HCT116 (cell line): ENCODE measurements around the gene GRIFIN. TPM values are rescaled to one million over a fixed set of nuclear protein-coding genes. Genes with fewer than 3 reads are reported as not detected.

Source experiments
- ATAC-seq: fragments of 200-7000 bp; cut with Tn5 transposase; 2 replicates; pipeline ENCODE4 v1.9.1; 2020; ENCODE audit warnings: mild to moderate bottlenecking, moderate library complexity
- BruUV-seq: library from RNA; stranded (reverse); fragments of 400-500 nt; replicated peaks from 2 replicates; lab custom pipeline; 2021; lab: Mats Ljungman, UMichigan
- CTCF ChIA-PET: fragments of 300-600 bp; sonication (Branson Sonifier 250); formaldehyde crosslinking; loops from one replicate; lab custom pipeline; 2021; ENCODE audit warnings: antibody characterized with exemption; lab: Charles Lee
- POLR2A ChIA-PET: fragments of 300-600, 350-600 bp; sonication (Branson Sonifier 250); formaldehyde crosslinking; loops from one replicate; lab custom pipeline; 2021; ENCODE audit warnings: antibody characterized with exemption; lab: Charles Lee
- RAD21 ChIA-PET, 2 experiments: fragments of 300-600 bp; sonication (Branson Sonifier 250); formaldehyde crosslinking; loops; one replicate each; lab custom pipeline; 2023; ENCODE audit warnings: low total read pairs in 2 of 2; ENCODE audit not compliant: uncharacterized antibody in 2 of 2, unreplicated experiment in 2 of 2, low non-redundant PET in 1 of 2; lab: Charles Lee
- DNase-seq: peaks from one replicate; pipeline ENCODE4 v3.0.0-alpha.2; 2010; ENCODE audit warnings: low read depth, low spot score
- H2AFZ ChIP-seq: fragments of 200-600 bp; shearing (Covaris generic), sonication (generic); 2 replicates; pipeline ENCODE4 v1.6.1; 2017; ENCODE audit warnings: low read depth, mixed run types, mixed read lengths, antibody characterized with exemption, low read length; ENCODE audit not compliant: poor library complexity, severe bottlenecking
- H3K27ac ChIP-seq: 2 replicates; pipeline ENCODE4 v1.5.1; 2012; ENCODE audit warnings: low read depth, low read length
- H3K27me3 ChIP-seq: fragments of 200-600 bp; sonication (generic); 2 replicates; pipeline ENCODE4 v1.6.1; 2016; ENCODE audit warnings: mixed run types, low read length, mixed read lengths; ENCODE audit not compliant: insufficient read depth
- H3K36me3 ChIP-seq, 2 experiments: fragments of 200-500 bp in 1 of 2; fragments of 200-600 bp in 1 of 2; sonication (Bioruptor generic) in 1 of 2; sonication (generic) in 1 of 2; 2 replicates each; pipeline versions ENCODE4 v1.5.1 to v1.6.1; 2014 to 2016; ENCODE audit warnings: low read length in 2 of 2, inconsistent platforms in 1 of 2, mixed read lengths in 1 of 2, mixed run types in 1 of 2; ENCODE audit not compliant: insufficient read depth in 2 of 2, control insufficient read depth in 1 of 2
- H3K4me1 ChIP-seq, 2 experiments: fragments of 200-600 bp in 1 of 2; sonication (generic) in 1 of 2; 2 replicates each; pipeline versions ENCODE4 v1.5.1 to v1.6.1; 2012 to 2017; ENCODE audit warnings: low read length in 2 of 2, inconsistent platforms in 1 of 2, mild to moderate bottlenecking in 1 of 2, mixed read lengths in 1 of 2, mixed run types in 1 of 2, moderate library complexity in 1 of 2; ENCODE audit not compliant: insufficient read depth in 2 of 2, control insufficient read depth in 1 of 2
- H3K4me2 ChIP-seq: fragments of 200-600 bp; sonication (generic); 2 replicates; pipeline ENCODE4 v1.6.1; 2017; ENCODE audit warnings: mixed run types, low read length, mixed read lengths
- H3K4me3 ChIP-seq, 2 experiments: fragments of 200-600 bp in 1 of 2; sonication (generic) in 1 of 2; replicated peaks in 1 of 2; 2 replicates each; pipeline ENCODE4 v1.5.1; 2011 to 2016; ENCODE audit warnings: low read length in 2 of 2, control low read depth in 1 of 2, low read depth in 1 of 2, mild to moderate bottlenecking in 1 of 2, mixed read lengths in 1 of 2, mixed run types in 1 of 2
- H3K79me2 ChIP-seq: fragments of 200-600 bp; sonication (generic); 2 replicates; pipeline ENCODE4 v1.6.1; 2017; ENCODE audit warnings: mild to moderate bottlenecking, mixed run types, low read length, moderate library complexity, mixed read lengths; ENCODE audit not compliant: insufficient read depth
- H3K9ac ChIP-seq: fragments of 200-600 bp; sonication (generic); 2 replicates; pipeline ENCODE4 v1.6.1; 2016; ENCODE audit warnings: low read length, mixed read lengths
- H3K9me2 ChIP-seq: fragments of 200-600 bp; sonication (generic), shearing (Covaris generic); 2 replicates; pipeline ENCODE4 v1.6.1; 2017; ENCODE audit warnings: mixed run types, mild to moderate bottlenecking, moderate library complexity; ENCODE audit not compliant: insufficient read depth
- H3K9me3 ChIP-seq, 2 experiments: fragments of 200-500 bp in 1 of 2; fragments of 200-600 bp in 1 of 2; sonication (Bioruptor generic) in 1 of 2; sonication (generic) in 1 of 2; 2 replicates each; pipeline ENCODE4 v1.6.1; 2014 to 2017; ENCODE audit warnings: low read length in 2 of 2, mixed read lengths in 2 of 2, inconsistent platforms in 1 of 2, low read depth in 1 of 2, mild to moderate bottlenecking in 1 of 2, mixed run types in 1 of 2, moderate library complexity in 1 of 2; ENCODE audit not compliant: control insufficient read depth in 1 of 2, insufficient read depth in 1 of 2
- H4K20me1 ChIP-seq: fragments of 200-600 bp; sonication (generic), shearing (Covaris generic); 2 replicates; pipeline ENCODE4 v1.6.1; 2017; ENCODE audit warnings: mixed run types, mild to moderate bottlenecking, moderate library complexity; ENCODE audit not compliant: insufficient read depth
- CBX3 ChIP-seq: IDR thresholded peaks from 2 replicates; pipeline ENCODE4 v1.6.1; 2012; ENCODE audit warnings: low read depth
- CEBPB ChIP-seq: IDR thresholded peaks from 2 replicates; pipeline ENCODE4 v1.6.1; 2012; ENCODE audit warnings: low read depth
- CTCF ChIP-seq, 3 experiments: fragments of 200-600 bp in 1 of 3; sonication (generic) in 1 of 3; IDR thresholded peaks in 2 of 3; conservative IDR thresholded peaks in 1 of 3; 2 replicates each; pipeline ENCODE4 v1.5.1; 2012 to 2017; ENCODE audit warnings: low read depth in 2 of 3, low read length in 2 of 3, antibody characterized with exemption in 1 of 3, borderline replicate concordance in 1 of 3, control low read depth in 1 of 3, mild to moderate bottlenecking in 1 of 3, mixed read lengths in 1 of 3, mixed run types in 1 of 3, moderate library complexity in 1 of 3; ENCODE audit not compliant: insufficient read depth in 1 of 3
- ELF1 ChIP-seq: IDR thresholded peaks from 2 replicates; pipeline ENCODE4 v1.6.1; 2012; ENCODE audit warnings: low read depth, borderline replicate concordance
- EZH2 ChIP-seq: fragments of 200-600 bp; sonication (generic); IDR thresholded peaks from 2 replicates; pipeline ENCODE4 v1.6.1; 2017; ENCODE audit warnings: antibody characterized with exemption, mixed run types
- FOSL1 ChIP-seq: IDR thresholded peaks from 2 replicates; pipeline ENCODE4 v1.6.1; 2012; ENCODE audit warnings: low read depth
- JUND ChIP-seq: IDR thresholded peaks from 2 replicates; pipeline ENCODE4 v1.6.1; 2012
- MAX ChIP-seq: IDR thresholded peaks from 2 replicates; pipeline ENCODE4 v1.6.1; 2012
- POLR2A ChIP-seq: IDR thresholded peaks from 2 replicates; pipeline ENCODE4 v1.7.0; 2011; ENCODE audit warnings: borderline replicate concordance; ENCODE audit not compliant: insufficient read depth, insufficient read length; ENCODE audit errors: extremely low read depth
- POLR2AphosphoS5 ChIP-seq: IDR thresholded peaks from 2 replicates; pipeline ENCODE4 v1.6.1; 2011; ENCODE audit warnings: mild to moderate bottlenecking, low read depth, low read length, moderate library complexity
- RAD21 ChIP-seq: IDR thresholded peaks from 2 replicates; pipeline ENCODE4 v1.6.1; 2012; ENCODE audit warnings: low read depth, mild to moderate bottlenecking
- SIN3A ChIP-seq: IDR thresholded peaks from 2 replicates; pipeline ENCODE4 v1.6.1; 2012; ENCODE audit warnings: low read depth
- YY1 ChIP-seq: IDR thresholded peaks from 2 replicates; pipeline ENCODE4 v1.6.1; 2011; ENCODE audit warnings: low read length, low read depth, moderate library complexity, mild to moderate bottlenecking; ENCODE audit not compliant: insufficient replicate concordance; ENCODE audit errors: extremely low read depth
- ZFX ChIP-seq: fragments of 450-650 bp; IDR thresholded peaks from 2 replicates; pipeline ENCODE4 v1.6.1; 2017
- intact Hi-C: fragments of 100-400 bp; cut with micrococcal nuclease; formaldehyde crosslinking; loops from 2 replicates; pipeline ENCODE4 v1.10.0; 2022
- total RNA-seq: library from RNA; stranded (reverse); gene quantifications from one replicate; pipeline ENCODE4 v1.2.1, GENCODE V29; 2021; ENCODE audit not compliant: unreplicated experiment
- TF ChIP-seq, protein P1 (sequence below): IDR thresholded peaks from 2 replicates; pipeline ENCODE4 v1.6.1; 2012
- TF ChIP-seq, protein P2 (sequence below): IDR thresholded peaks from 2 replicates; pipeline ENCODE4 v1.6.1; 2011; ENCODE audit warnings: mild to moderate bottlenecking, low read length, moderate library complexity; ENCODE audit not compliant: insufficient replicate concordance; ENCODE audit errors: extremely low read depth

The GRIFIN gene
- total RNA-seq, 1 experiment from 2014 or later = not detected

DNA sequence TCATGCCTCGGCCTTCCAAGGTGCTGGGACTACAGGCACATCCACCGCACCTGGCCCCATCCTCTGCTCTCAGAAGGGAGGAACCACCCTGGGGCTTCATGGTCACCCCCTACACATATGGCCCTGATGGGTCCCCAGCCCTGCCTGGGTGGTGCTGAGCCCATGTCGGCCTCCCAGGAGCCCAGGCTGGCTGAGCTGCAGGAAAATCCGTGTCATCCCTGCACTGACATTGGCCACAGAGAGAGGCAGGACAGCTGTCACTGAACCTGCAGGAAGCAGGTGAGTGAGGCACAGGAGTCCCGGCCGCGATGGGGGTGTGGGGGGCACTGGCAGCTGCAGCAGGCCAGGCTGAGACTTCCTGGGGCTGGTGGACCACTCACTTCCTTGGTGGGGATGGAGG lies 8.0 kb downstream of the GRIFIN start:
- no peak overlapping the region for H3K27ac ChIP-seq
- no peak overlapping the region for H3K9ac ChIP-seq
- DNase-seq (no peak), ATAC-seq (no peak)
- H4K20me1 ChIP-seq = no peaks in the 10 kb centered on the region
- no peaks in the 10 kb centered on the region for H3K9me3 ChIP-seq
- H3K4me3 ChIP-seq = no peak overlapping the region
- H3K4me2 ChIP-seq = no peak overlapping the region
- CTCF ChIA-PET = interaction anchor here (0.5 to 2.6 kb wide), 23 partner anchors 9 to 889 kb away, joined by 3 to 63 read pairs (median 4); no protein-coding TSS in a partner anchor
- peaks cover 4 to 15% of the 10 kb centered on the region in 2 experiments; a peak in 2 of 4 replicates for H3K4me1 ChIP-seq
- TF ChIP-seq, protein P1, sequence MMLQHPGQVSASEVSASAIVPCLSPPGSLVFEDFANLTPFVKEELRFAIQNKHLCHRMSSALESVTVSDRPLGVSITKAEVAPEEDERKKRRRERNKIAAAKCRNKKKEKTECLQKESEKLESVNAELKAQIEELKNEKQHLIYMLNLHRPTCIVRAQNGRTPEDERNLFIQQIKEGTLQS = no peak
- TF ChIP-seq YY1 (no peak), ZFX (no peak), SIN3A (no peak), FOSL1 (no peak), MAX (no peak), JUND (no peak), ELF1 (no peak), CEBPB (no peak), RAD21 (no peak)
- TF ChIP-seq, all 23 proteins: peak for 0
- POLR2A ChIA-PET = interaction anchor here (0.9 to 1.0 kb wide), 3 partner anchors 11 to 60 kb away, joined by 4 read pairs; no protein-coding TSS in a partner anchor
- H3K79me2 ChIP-seq = no peaks in the 10 kb centered on the region
- no peaks in the 10 kb centered on the region for H3K36me3 ChIP-seq
- no TSS peak for BruUV-seq
- no peaks in the 10 kb centered on the region for H3K27me3 ChIP-seq
- H2AFZ ChIP-seq = no peak overlapping the region
- intact Hi-C loops = loop anchor here (5.0 kb wide), 2 partner anchors 89 to 891 kb away; partner anchors contain the start of genes BRAT1 and IQCE
- RAD21 ChIA-PET = interaction anchor here (1.0 to 2.2 kb wide), 5 partner anchors 17 to 889 kb away, joined by 3 to 12 read pairs (median 4); no protein-coding TSS in a partner anchor
- H3K9me2 ChIP-seq = no peaks in the 10 kb centered on the region

GRCh38 chr7:2466675-2467074 lies 9.5 kb downstream of the GRIFIN start:
- H3K36me3 ChIP-seq = no peaks in the 10 kb centered on the region
- no peaks in the 10 kb centered on the region for H3K27me3 ChIP-seq
- DNase-seq = no peak
- H3K27ac ChIP-seq = no peak overlapping the region
- no peak overlapping the region for H3K4me2 ChIP-seq
- H2AFZ ChIP-seq = no peak overlapping the region
- no peaks in the 10 kb centered on the region for H4K20me1 ChIP-seq
- ChIA-PET POLR2A (no interaction called here), RAD21 (no interaction called here), CTCF (interaction anchor here (2.1 kb wide), 1 partner anchor 15 kb away, joined by 8 read pairs; no protein-coding TSS in a partner anchor)
- no peak overlapping the region for H3K4me3 ChIP-seq
- no peaks in the 10 kb centered on the region for H3K79me2 ChIP-seq
- H3K9me2 ChIP-seq = no peaks in the 10 kb centered on the region
- intact Hi-C loops = loop anchor here (5.0 kb wide), 2 partner anchors 91 to 889 kb away; partner anchors contain the start of genes BRAT1 and IQCE
- no peaks in the 10 kb centered on the region for H3K9me3 ChIP-seq
- ATAC-seq = no peak
- H3K4me1 ChIP-seq = peaks cover 4 to 15% of the 10 kb centered on the region in 2 experiments; a peak in 2 of 4 replicates
- BruUV-seq = no TSS peak
- no peak overlapping the region for H3K9ac ChIP-seq
- TF ChIP-seq CBX3 (no peak), EZH2 (no peak), POLR2A (no peak), CTCF (IDR thresholded peaks at IDR 0.05 in 2 of 3, conservative IDR thresholded peaks at IDR 0.05 in 1 of 3; ENCODE audit: borderline replicate concordance in 1 of 3, insufficient read depth in 1 of 3, low read depth in 2 of 3, low read length in 2 of 3) (no peak), POLR2AphosphoS5 (no peak), MAX (no peak), RAD21 (no peak), SIN3A (no peak), ELF1 (no peak), ZFX (no peak), FOSL1 (no peak)
- TF ChIP-seq, protein P2, sequence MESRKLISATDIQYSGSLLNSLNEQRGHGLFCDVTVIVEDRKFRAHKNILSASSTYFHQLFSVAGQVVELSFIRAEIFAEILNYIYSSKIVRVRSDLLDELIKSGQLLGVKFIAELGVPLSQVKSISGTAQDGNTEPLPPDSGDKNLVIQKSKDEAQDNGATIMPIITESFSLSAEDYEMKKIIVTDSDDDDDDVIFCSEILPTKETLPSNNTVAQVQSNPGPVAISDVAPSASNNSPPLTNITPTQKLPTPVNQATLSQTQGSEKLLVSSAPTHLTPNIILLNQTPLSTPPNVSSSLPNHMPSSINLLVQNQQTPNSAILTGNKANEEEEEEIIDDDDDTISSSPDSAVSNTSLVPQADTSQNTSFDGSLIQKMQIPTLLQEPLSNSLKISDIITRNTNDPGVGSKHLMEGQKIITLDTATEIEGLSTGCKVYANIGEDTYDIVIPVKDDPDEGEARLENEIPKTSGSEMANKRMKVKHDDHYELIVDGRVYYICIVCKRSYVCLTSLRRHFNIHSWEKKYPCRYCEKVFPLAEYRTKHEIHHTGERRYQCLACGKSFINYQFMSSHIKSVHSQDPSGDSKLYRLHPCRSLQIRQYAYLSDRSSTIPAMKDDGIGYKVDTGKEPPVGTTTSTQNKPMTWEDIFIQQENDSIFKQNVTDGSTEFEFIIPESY = no peak
